WTC11 (cell line): ENCODE results near the gene SNX5. TPM values are rescaled to one million over a fixed set of nuclear protein-coding genes. Genes with fewer than 3 reads are reported as not detected.

Source experiments
- ATAC-seq: fragments of 200-7000 bp; cut with Tn5 transposase; 2 replicates; pipeline ENCODE4 v1.10.0; 2021; ENCODE audit warnings: mild to moderate bottlenecking, moderate library complexity
- CTCF ChIA-PET: fragments of 300-600 bp; sonication (Branson Sonifier 250); formaldehyde crosslinking; loops from one replicate; lab custom pipeline; 2021; ENCODE audit warnings: antibody characterized with exemption; lab: Charles Lee
- POLR2A ChIA-PET: fragments of 350-600 bp; sonication (Branson Sonifier 250); formaldehyde crosslinking; loops from one replicate; lab custom pipeline; 2021; ENCODE audit warnings: antibody characterized with exemption; lab: Charles Lee
- DNase-seq: peaks from one replicate; pipeline ENCODE4 v3.0.0; 2021; ENCODE audit warnings: low spot score
- H3K27ac Mint-ChIP-seq: 2 replicates; pipeline ENCODE4 v1.8.0; 2021; ENCODE audit warnings: mixed read lengths
- H3K27me3 Mint-ChIP-seq: 2 replicates; pipeline ENCODE4 v1.8.0; 2021; ENCODE audit warnings: low read depth, mild to moderate bottlenecking, moderate library complexity, mixed read lengths
- H3K36me3 Mint-ChIP-seq: 2 replicates; pipeline ENCODE4 v1.8.0; 2021; ENCODE audit warnings: mixed read lengths
- H3K4me1 Mint-ChIP-seq: 2 replicates; pipeline ENCODE4 v1.8.0; 2022; ENCODE audit warnings: mixed read lengths
- H3K4me3 Mint-ChIP-seq: 2 replicates; pipeline ENCODE4 v1.8.0; 2021; ENCODE audit warnings: mild to moderate bottlenecking, moderate library complexity, mixed read lengths
- H3K9me3 Mint-ChIP-seq: 2 replicates; pipeline ENCODE4 v1.8.0; 2021; ENCODE audit warnings: mixed read lengths
- ATF1 ChIP-seq: sonication (generic); formaldehyde crosslinking; IDR thresholded peaks from 2 replicates; pipeline ENCODE4 v1.8.1; 2023; ENCODE audit warnings: mild to moderate bottlenecking, moderate library complexity, missing genetic modification reagents
- ATF2 ChIP-seq: sonication (generic); formaldehyde crosslinking; IDR thresholded peaks from 2 replicates; pipeline ENCODE4 v1.8.1; 2022; ENCODE audit warnings: low read depth, missing genetic modification reagents, borderline replicate concordance
- CREB1 ChIP-seq: sonication (generic); formaldehyde crosslinking; IDR thresholded peaks from 2 replicates; pipeline ENCODE4 v1.8.0; 2023; ENCODE audit warnings: mild to moderate bottlenecking, missing genetic modification reagents
- ELF4 ChIP-seq: sonication (generic); formaldehyde crosslinking; IDR thresholded peaks from 2 replicates; pipeline ENCODE4 v1.8.1; 2022; ENCODE audit warnings: low read depth, mild to moderate bottlenecking, moderate library complexity, missing genetic modification reagents
- EMX1 ChIP-seq: fragments of 250-450 bp; sonication (Bioruptor Pico); IDR thresholded peaks from 2 replicates; pipeline ENCODE4 v1.8.0; 2021; ENCODE audit warnings: mild to moderate bottlenecking
- ESRRA ChIP-seq: sonication (generic); formaldehyde crosslinking; IDR thresholded peaks from 2 replicates; pipeline ENCODE4 v1.8.1; 2022; ENCODE audit warnings: mild to moderate bottlenecking, missing genetic modification reagents, borderline replicate concordance
- ETV6 ChIP-seq: sonication (generic); formaldehyde crosslinking; IDR thresholded peaks from 2 replicates; pipeline ENCODE4 v1.8.1; 2022; ENCODE audit warnings: mild to moderate bottlenecking, missing genetic modification reagents
- FOXP4 ChIP-seq: sonication (generic); formaldehyde crosslinking; IDR thresholded peaks from 2 replicates; pipeline ENCODE4 v1.8.0; 2022; ENCODE audit warnings: mild to moderate bottlenecking, missing genetic modification reagents
- JUN ChIP-seq: sonication (generic); formaldehyde crosslinking; IDR thresholded peaks from 2 replicates; pipeline ENCODE4 v1.8.0; 2023; ENCODE audit warnings: mild to moderate bottlenecking, missing genetic modification reagents
- NFYB ChIP-seq: sonication (generic); formaldehyde crosslinking; conservative IDR thresholded peaks from 2 replicates; pipeline ENCODE4 v1.8.0; 2022; ENCODE audit warnings: low read depth, missing genetic modification reagents
- NR1H2 ChIP-seq: sonication (generic); formaldehyde crosslinking; IDR thresholded peaks from 2 replicates; pipeline ENCODE4 v1.9.0; 2021; ENCODE audit warnings: mild to moderate bottlenecking, moderate library complexity, missing genetic modification reagents
- PRDM15 ChIP-seq: sonication (generic); formaldehyde crosslinking; IDR thresholded peaks from 2 replicates; pipeline ENCODE4 v1.8.0; 2022; ENCODE audit warnings: missing genetic modification reagents
- SMAD3 ChIP-seq: sonication (generic); formaldehyde crosslinking; IDR thresholded peaks from 2 replicates; pipeline ENCODE4 v1.8.0; 2022; ENCODE audit warnings: missing genetic modification reagents, mild to moderate bottlenecking, borderline replicate concordance
- SP1 ChIP-seq: sonication (generic); formaldehyde crosslinking; conservative IDR thresholded peaks from 2 replicates; pipeline ENCODE4 v1.8.1; 2022; ENCODE audit warnings: missing genetic modification reagents
- TEAD4 ChIP-seq: sonication (generic); formaldehyde crosslinking; IDR thresholded peaks from 2 replicates; pipeline ENCODE4 v1.8.0; 2022; ENCODE audit warnings: mild to moderate bottlenecking, missing genetic modification reagents
- TP53 ChIP-seq: sonication (generic); formaldehyde crosslinking; IDR thresholded peaks from 2 replicates; pipeline ENCODE4 v1.8.1; 2023; ENCODE audit warnings: mild to moderate bottlenecking, missing genetic modification reagents
- ZMAT4 ChIP-seq: fragments of 250-450 bp; sonication (Bioruptor Pico); IDR thresholded peaks from 2 replicates; pipeline ENCODE4 v1.9.0; 2021; ENCODE audit warnings: mild to moderate bottlenecking
- ZNF219 ChIP-seq: sonication (generic); formaldehyde crosslinking; IDR thresholded peaks from 2 replicates; pipeline ENCODE4 v1.8.0; 2023; ENCODE audit warnings: missing genetic modification reagents, mild to moderate bottlenecking, borderline replicate concordance
- ZNF232 ChIP-seq: sonication (generic); formaldehyde crosslinking; IDR thresholded peaks from 2 replicates; pipeline ENCODE4 v1.8.0; 2022; ENCODE audit warnings: mild to moderate bottlenecking, missing genetic modification reagents
- total RNA-seq: library from RNA; stranded (reverse); gene quantifications from 3 replicates; pipeline ENCODE4 v1.2.3, GENCODE V29; 2021
- TF ChIP-seq, protein P1 (sequence below): sonication (generic); formaldehyde crosslinking; conservative IDR thresholded peaks from 2 replicates; pipeline ENCODE4 v1.8.1; 2022; ENCODE audit warnings: mild to moderate bottlenecking, missing genetic modification reagents
- TF ChIP-seq, protein P2 (sequence below): sonication (generic); formaldehyde crosslinking; IDR thresholded peaks from 2 replicates; pipeline ENCODE4 v1.8.0; 2023; ENCODE audit warnings: missing genetic modification reagents
- TF ChIP-seq, protein P3 (sequence below): sonication (generic); formaldehyde crosslinking; IDR thresholded peaks from 2 replicates; pipeline ENCODE4 v1.8.0; 2022; ENCODE audit warnings: mild to moderate bottlenecking, missing genetic modification reagents

The SNX5 gene
- total RNA-seq, 1 experiment from 2014 or later, result 192 TPM

GRCh38 chr20:17902531-17903083 is 66.0 kb downstream of the SNX5 start:
- no peak for DNase-seq

DNA sequence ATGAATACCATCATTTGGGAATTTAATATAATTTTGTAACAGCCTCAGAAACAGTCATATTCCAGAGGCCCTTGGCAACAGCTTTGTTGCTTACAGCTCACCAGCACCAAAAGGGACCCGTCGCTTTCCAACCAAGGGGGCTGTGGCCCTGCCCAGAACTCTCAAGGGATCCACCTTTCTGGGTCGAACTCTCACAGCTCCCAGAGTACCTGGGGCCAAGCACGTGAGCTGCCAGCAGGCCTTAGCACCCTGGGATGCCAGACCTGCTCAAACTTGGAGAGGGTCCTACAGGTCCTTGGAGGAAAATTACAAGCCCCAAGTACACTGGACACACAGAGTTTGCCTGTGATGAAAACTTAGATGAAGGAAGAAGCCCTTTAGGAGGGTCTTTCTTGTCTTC is 66.6 kb downstream of the SNX5 start:
- ChIA-PET CTCF (interaction anchor here (0.6 to 2.2 kb wide), 6 partner anchors 18 to 397 kb away, joined by 3 to 10 read pairs (median 4); no protein-coding TSS in a partner anchor), POLR2A (no interaction called here)
- H3K9me3 Mint-ChIP-seq, result no peaks in the 10 kb centered on the region
- no peak overlapping the region for H3K27ac Mint-ChIP-seq
- DNase-seq, result no peak
- H3K27me3 Mint-ChIP-seq, result no peaks in the 10 kb centered on the region
- peaks cover 22% of the 10 kb centered on the region for H3K4me1 Mint-ChIP-seq
- ATAC-seq, result no peak
- H3K36me3 Mint-ChIP-seq, result no peaks in the 10 kb centered on the region
- no peak overlapping the region for H3K4me3 Mint-ChIP-seq
- TF ChIP-seq TP53 (CRISPR knock-in tag) (no peak), ATF1 (CRISPR knock-in tag) (no peak), EMX1 (CRISPR knock-in tag) (no peak), TEAD4 (no peak), CREB1 (CRISPR knock-in tag) (no peak), ESRRA (CRISPR knock-in tag) (no peak), SMAD3 (CRISPR knock-in tag) (no peak), ATF2 (CRISPR knock-in tag) (no peak), ELF4 (CRISPR knock-in tag) (no peak), FOXP4 (CRISPR knock-in tag) (no peak)
- TF ChIP-seq, protein P1, sequence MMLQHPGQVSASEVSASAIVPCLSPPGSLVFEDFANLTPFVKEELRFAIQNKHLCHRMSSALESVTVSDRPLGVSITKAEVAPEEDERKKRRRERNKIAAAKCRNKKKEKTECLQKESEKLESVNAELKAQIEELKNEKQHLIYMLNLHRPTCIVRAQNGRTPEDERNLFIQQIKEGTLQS (CRISPR knock-in tag), result no peak

More at GRCh38 chr20:17902531-17903083, 66.0 kb downstream of the SNX5 start:
- no peak for TF ChIP-seq NFYB
- TF ChIP-seq ETV6, result no peak
- TF ChIP-seq ZNF232, result no peak
- TF ChIP-seq, protein P2, sequence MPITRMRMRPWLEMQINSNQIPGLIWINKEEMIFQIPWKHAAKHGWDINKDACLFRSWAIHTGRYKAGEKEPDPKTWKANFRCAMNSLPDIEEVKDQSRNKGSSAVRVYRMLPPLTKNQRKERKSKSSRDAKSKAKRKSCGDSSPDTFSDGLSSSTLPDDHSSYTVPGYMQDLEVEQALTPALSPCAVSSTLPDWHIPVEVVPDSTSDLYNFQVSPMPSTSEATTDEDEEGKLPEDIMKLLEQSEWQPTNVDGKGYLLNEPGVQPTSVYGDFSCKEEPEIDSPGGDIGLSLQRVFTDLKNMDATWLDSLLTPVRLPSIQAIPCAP (CRISPR knock-in tag), result no peak
- TF ChIP-seq, protein P3, sequence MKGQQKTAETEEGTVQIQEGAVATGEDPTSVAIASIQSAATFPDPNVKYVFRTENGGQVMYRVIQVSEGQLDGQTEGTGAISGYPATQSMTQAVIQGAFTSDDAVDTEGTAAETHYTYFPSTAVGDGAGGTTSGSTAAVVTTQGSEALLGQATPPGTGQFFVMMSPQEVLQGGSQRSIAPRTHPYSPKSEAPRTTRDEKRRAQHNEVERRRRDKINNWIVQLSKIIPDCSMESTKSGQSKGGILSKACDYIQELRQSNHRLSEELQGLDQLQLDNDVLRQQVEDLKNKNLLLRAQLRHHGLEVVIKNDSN (CRISPR knock-in tag), result no peak
- TF ChIP-seq, protein P1 (CRISPR knock-in tag), result no peak
- no peak for TF ChIP-seq NR1H2 (CRISPR knock-in tag)
- no peak for TF ChIP-seq SP1 (CRISPR knock-in tag)
- TF ChIP-seq JUN (CRISPR knock-in tag), result no peak
- TF ChIP-seq ZMAT4 (CRISPR knock-in tag), result no peak
- no peak for TF ChIP-seq ZNF219 (CRISPR knock-in tag)
- TF ChIP-seq PRDM15, result no peak
- no peak for TF ChIP-seq EMX1 (CRISPR knock-in tag)
- no peak overlapping the region for H3K27ac Mint-ChIP-seq
- no peak overlapping the region for H3K4me3 Mint-ChIP-seq
- ATAC-seq, result peak; percentile 74
- H3K27me3 Mint-ChIP-seq, result no peaks in the 10 kb centered on the region
- CTCF ChIA-PET, result interaction anchor here (0.6 to 2.2 kb wide), 9 partner anchors 19 to 248 kb away, joined by 3 to 10 read pairs (median 4); no protein-coding TSS in a partner anchor
- peaks cover 17% of the 10 kb centered on the region for H3K4me1 Mint-ChIP-seq
- no peaks in the 10 kb centered on the region for H3K9me3 Mint-ChIP-seq
- no peaks in the 10 kb centered on the region for H3K36me3 Mint-ChIP-seq
- POLR2A ChIA-PET, result no interaction called here
